Activated CD8-positive, alpha-beta memory T cell treated with anti-CD3 and anti-CD28 coated beads, Interleukin-2, amount 10 ng/mL, durations not matched to agents 7 days and 5 days (primary cell): Measurements from ENCODE around the gene TMEM229B. TPM values are rescaled to one million over a fixed set of nuclear protein-coding genes. Genes with fewer than 3 reads are reported as not detected.
A peak's percentile ranks its signal among the peaks of the same experiment; 100 is the strongest.

Experiments
- ATAC-seq: fragments of 150-1000 bp; cut with Tn5 transposase; one replicate; pipeline ENCODE4 v1.10.0; 2021; ENCODE audit warnings: moderate library complexity
- CTCF ChIA-PET: fragments of 350-600 bp; sonication (Branson Sonifier 250); formaldehyde crosslinking; loops from one replicate; lab custom pipeline; 2021; ENCODE audit warnings: antibody characterized with exemption; lab: Charles Lee
- DNase-seq: peaks from one replicate; pipeline ENCODE4 v3.0.0-alpha.2; 2020
- H3K27ac Mint-ChIP-seq: one replicate; pipeline ENCODE4 v1.8.0; 2021; ENCODE audit warnings: mild to moderate bottlenecking, mixed read lengths
- H3K27me3 Mint-ChIP-seq: one replicate; pipeline ENCODE4 v1.8.0; 2021; ENCODE audit warnings: mixed read lengths
- H3K36me3 Mint-ChIP-seq: one replicate; pipeline ENCODE4 v1.8.0; 2021; ENCODE audit warnings: mild to moderate bottlenecking, mixed read lengths
- H3K4me1 Mint-ChIP-seq: one replicate; pipeline ENCODE4 v1.8.0; 2021; ENCODE audit warnings: mixed read lengths
- H3K4me3 Mint-ChIP-seq: one replicate; pipeline ENCODE4 v1.8.0; 2021; ENCODE audit warnings: mild to moderate bottlenecking, moderate library complexity, mixed read lengths
- H3K9me3 Mint-ChIP-seq: one replicate; pipeline ENCODE4 v1.8.0; 2022; ENCODE audit warnings: low read depth, mixed read lengths
- total RNA-seq, 2 experiments: library from RNA; stranded (reverse); gene quantifications; one replicate each; pipeline ENCODE4 v1.2.3, GENCODE V29; 2021

The TMEM229B gene
- total RNA-seq, 2 experiments from 2014 or later: 5.1 to 7.0 TPM

GRCh38 chr14:67435603-67436002, 52.9 kb downstream of the TMEM229B start:
- ATAC-seq: no peak
- CTCF ChIA-PET: interaction anchor here (0.6 to 1.1 kb wide), 5 partner anchors 8 to 269 kb away, joined by 3 to 4 read pairs (median 4); partner anchors contain the start of gene PIGH
- H3K27me3 Mint-ChIP-seq: peaks cover 38% of the 10 kb centered on the region
- no peak for DNase-seq
- no peak overlapping the region for H3K4me3 Mint-ChIP-seq
- H3K9me3 Mint-ChIP-seq: no peaks in the 10 kb centered on the region
- H3K4me1 Mint-ChIP-seq: no peaks in the 10 kb centered on the region
- H3K27ac Mint-ChIP-seq: no peak overlapping the region
- no peaks in the 10 kb centered on the region for H3K36me3 Mint-ChIP-seq

- peaks cover 36% of the 10 kb centered on the region for H3K27me3 Mint-ChIP-seq
- ATAC-seq: no peak
- no peak overlapping the region for H3K27ac Mint-ChIP-seq
Measured at GRCh38 chr14:67432050-67432564, 56.4 kb downstream of the TMEM229B start.

GRCh38 chr14:67429510-67430205, 58.9 kb downstream of the TMEM229B start:
- no peak for DNase-seq
- no peak for ATAC-seq
- H3K4me3 Mint-ChIP-seq: no peak overlapping the region
- no peak overlapping the region for H3K27ac Mint-ChIP-seq
- no peaks in the 10 kb centered on the region for H3K9me3 Mint-ChIP-seq
- H3K27me3 Mint-ChIP-seq: peaks cover 42% of the 10 kb centered on the region
- H3K4me1 Mint-ChIP-seq: peaks cover 2% of the 10 kb centered on the region
- no peaks in the 10 kb centered on the region for H3K36me3 Mint-ChIP-seq
- CTCF ChIA-PET: interaction anchor here (1.0 to 6.8 kb wide), 6 partner anchors 11 to 274 kb away, joined by 3 to 145 read pairs (median 22); partner anchors contain the start of genes PIGH and PLEKHH1

More at GRCh38 chr14:67432050-67432564, 56.4 kb downstream of the TMEM229B start:
- no peak overlapping the region for H3K4me3 Mint-ChIP-seq
- no peaks in the 10 kb centered on the region for H3K36me3 Mint-ChIP-seq
- CTCF ChIA-PET: interaction anchor here (1.0 to 4.2 kb wide), 3 partner anchors 12 to 139 kb away, joined by 4 to 26 read pairs (median 7); no protein-coding TSS in a partner anchor
- DNase-seq: no peak
- no peaks in the 10 kb centered on the region for H3K9me3 Mint-ChIP-seq
- peaks cover under 1% of the 10 kb centered on the region for H3K4me1 Mint-ChIP-seq

GRCh38 chr14:67428501-67429031, 60.0 kb downstream of the TMEM229B start:
- Mint-ChIP-seq H3K36me3 (no peaks in the 10 kb centered on the region), H3K4me1 (peaks cover 5% of the 10 kb centered on the region), H3K27ac (no peak overlapping the region), H3K9me3 (no peaks in the 10 kb centered on the region), H3K4me3 (no peak overlapping the region), H3K27me3 (peaks cover 38% of the 10 kb centered on the region)
- CTCF ChIA-PET: interaction anchor here (0.7 to 6.8 kb wide), 22 partner anchors 8 to 284 kb away, joined by 3 to 145 read pairs (median 6); partner anchors contain the start of genes PIGH and PLEK2
- no peak for DNase-seq
- ATAC-seq: no peak

- ATAC-seq (peak; percentile 89), DNase-seq (peak; percentile 80)
- H3K4me1 Mint-ChIP-seq: peaks cover 9% of the 10 kb centered on the region
- no peak overlapping the region for H3K4me3 Mint-ChIP-seq
- peaks cover 34% of the 10 kb centered on the region for H3K27me3 Mint-ChIP-seq
- no peaks in the 10 kb centered on the region for H3K36me3 Mint-ChIP-seq
- H3K27ac Mint-ChIP-seq: no peak overlapping the region
- CTCF ChIA-PET: interaction anchor here (0.6 to 6.8 kb wide), 54 partner anchors 9 to 1068 kb away, joined by 3 to 145 read pairs (median 4); partner anchors contain the start of genes PIGH, PLEK2, PLEKHH1 and RDH11
- no peaks in the 10 kb centered on the region for H3K9me3 Mint-ChIP-seq
Measured at GRCh38 chr14:67426983-67427606, 61.4 kb downstream of the TMEM229B start.

GRCh38 chr14:67426161-67426560, 62.4 kb downstream of the TMEM229B start:
- CTCF ChIA-PET: interaction anchor here (0.7 to 6.8 kb wide), 24 partner anchors 12 to 1067 kb away, joined by 3 to 145 read pairs (median 8); partner anchors contain the start of genes PIGH, PLEK2, RDH11 and TMEM229B
- Mint-ChIP-seq H3K36me3 (no peaks in the 10 kb centered on the region), H3K27me3 (peaks cover 34% of the 10 kb centered on the region), H3K27ac (no peak overlapping the region), H3K4me3 (no peak overlapping the region), H3K9me3 (no peaks in the 10 kb centered on the region), H3K4me1 (peaks cover 9% of the 10 kb centered on the region)
- ATAC-seq: no peak
- no peak for DNase-seq

GRCh38 chr14:67425608-67426007, 62.9 kb downstream of the TMEM229B start:
- Mint-ChIP-seq H3K9me3 (no peaks in the 10 kb centered on the region), H3K36me3 (no peaks in the 10 kb centered on the region), H3K27me3 (peaks cover 34% of the 10 kb centered on the region), H3K27ac (no peak overlapping the region), H3K4me1 (peaks cover 9% of the 10 kb centered on the region), H3K4me3 (no peak overlapping the region)
- no peak for ATAC-seq
- DNase-seq: no peak
- CTCF ChIA-PET: interaction anchor here (2.1 to 6.8 kb wide), 10 partner anchors 62 to 1066 kb away, joined by 5 to 145 read pairs (median 13); partner anchors contain the start of genes PIGH and TMEM229B

GRCh38 chr14:67424539-67424938, 64.0 kb downstream of the TMEM229B start:
- CTCF ChIA-PET: interaction anchor here (1.4 to 6.8 kb wide), 6 partner anchors 103 to 280 kb away, joined by 3 to 145 read pairs (median 20); partner anchors contain the start of gene PIGH
- Mint-ChIP-seq H3K9me3 (no peaks in the 10 kb centered on the region), H3K27me3 (peaks cover 35% of the 10 kb centered on the region), H3K4me3 (no peak overlapping the region), H3K36me3 (no peaks in the 10 kb centered on the region), H3K27ac (no peak overlapping the region), H3K4me1 (peaks cover 9% of the 10 kb centered on the region)
- ATAC-seq: no peak
- DNase-seq: no peak

- H3K36me3 Mint-ChIP-seq: no peaks in the 10 kb centered on the region
- CTCF ChIA-PET: interaction anchor here (1.4 to 6.8 kb wide), 4 partner anchors 149 to 281 kb away, joined by 3 to 145 read pairs (median 6); partner anchors contain the start of gene PIGH
- H3K9me3 Mint-ChIP-seq: no peaks in the 10 kb centered on the region
- peaks cover 31% of the 10 kb centered on the region for H3K27me3 Mint-ChIP-seq
- peaks cover 9% of the 10 kb centered on the region for H3K4me1 Mint-ChIP-seq
- H3K4me3 Mint-ChIP-seq: no peak overlapping the region
- H3K27ac Mint-ChIP-seq: no peak overlapping the region
- no peak for DNase-seq
- no peak for ATAC-seq
Measured at GRCh38 chr14:67423424-67423823, 65.1 kb downstream of the TMEM229B start.

- CTCF ChIA-PET: interaction anchor here (0.9 to 2.2 kb wide), 4 partner anchors 10 to 150 kb away, joined by 3 to 7 read pairs (median 4); no protein-coding TSS in a partner anchor
- DNase-seq (no peak), ATAC-seq (no peak)
- peaks cover 24% of the 10 kb centered on the region for H3K27me3 Mint-ChIP-seq
- H3K9me3 Mint-ChIP-seq: no peaks in the 10 kb centered on the region
- H3K4me1 Mint-ChIP-seq: peaks cover 7% of the 10 kb centered on the region
- no peak overlapping the region for H3K27ac Mint-ChIP-seq
- H3K4me3 Mint-ChIP-seq: no peak overlapping the region
- no peaks in the 10 kb centered on the region for H3K36me3 Mint-ChIP-seq
Measured at GRCh38 chr14:67421356-67422224, 66.9 kb downstream of the TMEM229B start.
